ENCODE measurements around the gene IRGC.
"Not testable (repeated sequence)": the region's sequence is repeated elsewhere in the genome, so short reads cannot be mapped to it uniquely, and the experiment has no call there.

IRGC gene

GRCh38 chr19:43715776-43716175 lies at the start of gene IRGC:
Gene IRGC, plus strand, starts transcription at chr19:43716076. Its CDS starts 2,483 bp downstream, at chr19:43718559.
- DNase-seq, result no peak

GRCh38 chr19:43667126-43667875 lies 48.6 kb upstream of the IRGC start:
- no peak for DNase-seq

GRCh38 chr19:43667876-43668405 lies 47.9 kb upstream of the IRGC start:
- no peak for DNase-seq

- peak; percentile 98 to 99 for DNase-seq
Observed at GRCh38 chr19:43668406-43669109, 47.3 kb upstream of the IRGC start.

DNA sequence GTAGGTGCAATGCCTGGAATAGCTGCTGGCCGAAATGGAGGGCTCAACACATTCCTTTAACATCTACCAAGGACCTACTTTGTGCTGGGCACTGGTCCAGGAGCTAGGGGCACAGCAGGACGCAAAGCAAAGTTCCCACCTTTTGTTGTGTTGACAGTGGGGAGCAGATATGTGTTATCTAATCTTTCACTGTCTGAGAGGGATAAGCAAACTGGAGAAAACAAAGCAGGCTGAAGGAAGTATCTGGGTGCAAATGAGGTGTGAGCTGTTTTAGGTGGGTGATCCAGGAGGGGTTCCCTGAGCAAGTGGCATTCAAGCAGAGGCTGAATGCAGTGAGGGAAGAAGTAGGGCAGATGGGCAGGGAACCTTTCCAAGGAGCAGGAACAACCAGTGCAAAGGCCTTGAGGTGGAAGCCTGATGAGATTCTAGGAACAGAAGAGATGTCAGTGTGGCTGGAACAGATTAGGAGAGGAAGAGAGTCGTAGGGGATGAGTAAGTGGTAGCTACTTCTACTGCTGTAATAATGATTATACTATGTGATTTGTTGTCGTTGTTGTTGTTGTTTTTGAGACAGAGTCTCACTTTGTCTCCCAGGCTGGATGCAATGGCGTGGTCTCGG lies 43.7 kb upstream of the IRGC start:
- DNase-seq, result no peak

GRCh38 chr19:43673637-43674036 lies 42.2 kb upstream of the IRGC start:
- no peak for DNase-seq

GRCh38 chr19:43674183-43674582 lies 41.7 kb upstream of the IRGC start:
- DNase-seq, result no peak

GRCh38 chr19:43674596-43674995 lies 41.3 kb upstream of the IRGC start:
- no peak for DNase-seq

DNA sequence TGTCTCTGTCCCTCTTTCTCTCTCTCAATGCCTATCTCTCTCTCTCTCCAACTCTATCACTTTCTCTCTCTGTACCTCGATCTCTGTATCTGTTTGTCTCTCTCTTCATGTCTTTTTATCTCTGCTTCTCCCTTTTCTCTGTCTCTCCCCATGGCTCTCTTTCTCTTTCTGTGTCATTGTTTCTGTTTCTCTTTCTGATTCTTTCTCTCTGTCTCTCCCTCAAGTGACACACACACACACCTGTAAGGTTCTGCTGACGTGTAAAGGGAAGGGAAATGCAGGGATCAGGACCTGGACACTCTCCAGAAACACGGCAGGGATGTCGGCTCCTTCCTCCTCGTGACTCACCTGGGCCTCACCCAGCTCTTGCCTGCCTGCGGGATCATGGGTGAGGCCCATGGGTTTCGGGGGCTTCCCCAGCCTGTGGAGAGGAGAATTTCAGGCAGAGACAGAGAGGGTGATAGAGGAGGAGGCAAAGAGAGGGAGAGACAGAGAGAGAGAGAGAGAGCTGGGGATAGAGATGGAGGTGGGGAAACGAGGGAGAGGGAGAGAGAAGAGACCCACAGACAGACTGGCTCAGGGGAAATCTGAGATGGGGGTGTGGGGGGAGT lies 40.5 kb upstream of the IRGC start:
- no peak for DNase-seq

GRCh38 chr19:43675906-43676305 lies 40.0 kb upstream of the IRGC start:
- no peak for DNase-seq

DNA sequence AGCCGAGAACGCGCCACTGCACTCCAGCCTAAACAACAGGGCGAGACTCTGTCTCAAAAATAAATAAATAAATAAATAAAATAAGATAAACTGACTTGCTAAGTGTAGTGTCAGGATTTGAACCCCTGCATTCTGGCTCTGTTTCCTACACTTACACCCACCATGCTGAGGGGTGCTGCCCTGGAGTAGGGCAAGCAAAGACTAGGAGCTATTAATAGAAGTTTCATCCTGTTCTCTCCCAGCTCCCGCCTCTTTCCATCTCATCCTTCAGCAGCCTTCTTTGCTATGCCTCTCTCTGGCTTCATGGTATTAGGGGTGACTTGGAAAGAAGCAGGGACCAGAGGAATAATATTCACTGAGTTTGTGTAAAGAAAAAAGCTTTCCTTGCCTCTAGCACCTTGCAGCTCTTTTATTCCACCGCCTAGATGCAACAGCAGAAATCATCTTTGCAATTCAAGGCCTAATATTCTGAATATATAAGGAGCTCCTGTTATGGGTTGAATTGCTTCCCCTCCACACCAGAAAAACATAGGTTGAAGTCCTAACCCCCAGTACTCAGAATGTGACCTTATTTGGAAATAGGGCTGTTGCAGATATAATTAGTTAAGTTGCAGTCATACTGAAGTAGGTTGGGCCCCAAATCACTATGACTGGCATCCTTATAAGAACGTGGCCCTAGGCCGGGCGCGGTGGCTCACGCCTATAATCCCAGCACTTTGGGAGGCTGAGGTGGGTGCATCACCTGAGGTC lies 37.2 kb upstream of the IRGC start:
- DNase-seq, result no peak

GRCh38 chr19:43681821-43682220 lies 34.1 kb upstream of the IRGC start:
- no peak for DNase-seq

DNA sequence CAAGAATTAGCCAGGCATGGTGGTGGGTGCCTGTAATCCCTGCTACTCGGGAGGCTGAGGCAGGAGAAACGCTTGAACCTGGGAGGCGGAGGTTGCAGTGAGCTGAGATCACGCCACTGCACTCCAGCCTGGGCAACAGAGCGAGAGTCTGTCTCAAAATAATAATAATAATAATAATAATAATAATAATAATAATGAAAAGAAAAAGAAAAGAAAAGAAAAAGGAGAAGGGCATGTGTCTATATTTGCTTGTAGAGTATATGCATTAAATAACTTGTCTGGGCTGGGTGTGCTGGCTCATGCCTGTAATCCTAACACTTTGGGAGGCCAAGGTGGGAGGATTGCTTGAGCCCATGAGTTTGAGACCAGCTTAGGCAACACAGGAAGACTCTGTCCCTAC lies 33.6 kb upstream of the IRGC start:
- DNase-seq, result not testable (repeated sequence)

- no peak for DNase-seq
Observed at GRCh38 chr19:43682824-43683661, 32.8 kb upstream of the IRGC start.

GRCh38 chr19:43683905-43684304 lies 32.0 kb upstream of the IRGC start:
- no peak for DNase-seq

GRCh38 chr19:43684326-43684725 lies 31.6 kb upstream of the IRGC start:
- no peak for DNase-seq

GRCh38 chr19:43687660-43687997 lies 28.2 kb upstream of the IRGC start:
- DNase-seq, result no peak

- no peak for DNase-seq
Observed at GRCh38 chr19:43688059-43688701, 27.7 kb upstream of the IRGC start.

GRCh38 chr19:43690444-43690843 lies 25.4 kb upstream of the IRGC start:
- DNase-seq, result no peak

- DNase-seq, result no peak
Observed at GRCh38 chr19:43690890-43691289, 25.0 kb upstream of the IRGC start.

DNA sequence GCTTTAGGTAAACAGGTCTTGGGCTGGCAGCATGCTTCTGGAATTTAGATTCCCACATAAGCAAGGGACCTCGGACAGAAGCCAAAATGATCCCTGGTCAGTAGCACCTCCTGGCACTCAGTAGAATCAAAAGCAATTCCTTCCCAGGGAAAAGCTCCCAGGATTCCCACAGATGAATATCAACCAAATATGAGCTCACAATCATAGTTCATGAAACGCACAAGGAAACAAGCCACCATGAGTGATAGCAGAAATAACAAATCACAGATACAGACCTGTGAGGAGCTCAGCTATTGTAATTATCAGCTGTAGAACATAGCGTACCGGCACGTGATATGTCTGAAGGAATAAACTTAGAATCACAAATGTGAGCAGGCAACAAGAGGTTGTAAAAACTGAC lies 24.1 kb upstream of the IRGC start:
- no peak for DNase-seq

All from NCI-H187 (cell line).